Psoas muscle (tissue), 8 donors: ENCODE measurements around the gene BRPF1. TPM values are rescaled to one million over a fixed set of nuclear protein-coding genes. Genes with fewer than 3 reads are reported as not detected.

Source experiments
- ATAC-seq, 4 donors: fragments of 200-7000 bp; cut with Tn5 transposase; one replicate each; pipeline ENCODE4 v1.9.1; 2020; ENCODE audit warnings: moderate library complexity in 3 of 4, mild to moderate bottlenecking in 2 of 4
- DNase-seq, 2 donors: peaks; one replicate each; pipeline ENCODE4 v3.0.0-alpha.2; 2020
- H3K27ac ChIP-seq: fragments of 200-600 bp; one replicate; pipeline ENCODE4 v1.8.0; 2022
- H3K27me3 ChIP-seq, 3 donors: fragments of 200-600 bp in 1 of 3; one replicate each; pipeline versions ENCODE4 v1.6.1 to v1.8.0; 2013 to 2022; ENCODE audit warnings: low read length in 2 of 3, mild to moderate bottlenecking in 2 of 3, moderate library complexity in 1 of 3; ENCODE audit not compliant: insufficient read depth in 3 of 3
- H3K36me3 ChIP-seq, 2 donors: fragments of 200-600 bp in 1 of 2; one replicate each; pipeline versions ENCODE4 v1.6.1 to v1.8.0; 2013 to 2022; ENCODE audit warnings: low read depth in 1 of 2, mild to moderate bottlenecking in 1 of 2, moderate library complexity in 1 of 2; ENCODE audit not compliant: insufficient read depth in 1 of 2
- H3K4me1 ChIP-seq: fragments of 200-600 bp; one replicate; pipeline ENCODE4 v1.8.0; 2022
- H3K4me3 ChIP-seq: fragments of 200-600 bp; one replicate; pipeline ENCODE4 v1.8.0; 2022; ENCODE audit warnings: mild to moderate bottlenecking
- H3K9me3 ChIP-seq: fragments of 200-600 bp; one replicate; pipeline ENCODE4 v1.8.0; 2022
- CTCF ChIP-seq: fragments of 200-600 bp; IDR thresholded peaks from one replicate; pipeline ENCODE4 v1.8.0; 2022; ENCODE audit warnings: antibody characterized with exemption
- WGBS, 3 donors: extraction: QIAGEN DNeasy Blood & Tissue Kit; methylation state at CpG; one replicate each; pipeline versions ENCODE4 v1.1.6 to v1.1.7; 2013; 5-methylcytosine and 5-hydroxymethylcytosine counted together
- intact Hi-C, 2 donors: fragments of 100-400 bp; cut with DNase I; formaldehyde crosslinking; loops; one replicate each; pipeline versions ENCODE4 v1.11.0 to v1.14.2; 2022
- polyA plus RNA-seq, 3 donors: library from polyadenylated mRNA; stranded (reverse); fragments of 200-250 nt; gene quantifications; one replicate each; pipeline ENCODE4 v1.2.3, GENCODE V29; 2013
- total RNA-seq, 4 donors: library from RNA; stranded (reverse); fragmentation: NEBNext Ultra II Directional in 2 of 4; extraction: Animal tissue kit (Norgen Biotek cat#: 25700) in 2 of 4; gene quantifications; one replicate each; pipeline versions ENCODE4 v1.2.1 to v1.2.4, GENCODE V29; 2021 to 2023
- donor health status: healthy with polysubstance abuse.
- donor health status: DM: no; HTN: no; CAD: no; lungs with moderate emphysema.
- donor health status: Bipolar disorder and iron deficiency.
- donor health status: healthy.
- donor health status: DM: yes; HTN: yes; CAD: no.
- donor health status: DM: no; HTN: no; CAD: no.
- donor health status: DM: no; HTN: no; CAD: no.
- donor health status: DM: yes; HTN: yes; CAD: no.

BRPF1 gene
- total and polyA plus RNA-seq, 7 donors: 6.8 to 16.1 (median 9.9) TPM

- TF ChIP-seq CTCF: no peak
- H3K27me3 ChIP-seq: no peaks in the 10 kb centered on the region
- WGBS, 3 donors: 1% methylated on average over 20 to 23 of the region's 23 CpGs
- ATAC-seq (peak; percentile 13 to 46 (median 14)), DNase-seq (peak in 1 of 2 donors; percentile 63)
- intact Hi-C loops: no loop called here
- peaks cover 5 to 60% of the 10 kb centered on the region in 2 donors for H3K36me3 ChIP-seq
- peak overlapping the region; percentile 87 for H3K4me3 ChIP-seq
- H3K27ac ChIP-seq: peak overlapping the region; percentile 95
- H3K9me3 ChIP-seq: no peaks in the 10 kb centered on the region
- peaks cover 24% of the 10 kb centered on the region for H3K4me1 ChIP-seq
Observed at GRCh38 chr3:9793161-9793781, 61.7 kb downstream of the BRPF1 start.

GRCh38 chr3:9794400-9794799 is 62.9 kb downstream of the BRPF1 start:
- intact Hi-C loops: no loop called here
- H3K4me1 ChIP-seq: peaks cover 24% of the 10 kb centered on the region

GRCh38 chr3:9795207-9795606 is 63.7 kb downstream of the BRPF1 start:
- peaks cover 6 to 61% of the 10 kb centered on the region in 2 donors for H3K36me3 ChIP-seq
- no peak overlapping the region for H3K27ac ChIP-seq
- no peak for ATAC-seq
- no peaks in the 10 kb centered on the region for H3K9me3 ChIP-seq
- TF ChIP-seq CTCF: no peak
- WGBS, 3 donors: 82 to 88% (median 83%) methylated on average over 5 of the region's 5 CpGs
- no peaks in the 10 kb centered on the region for H3K27me3 ChIP-seq
- H3K4me3 ChIP-seq: no peak overlapping the region
- peaks cover 24% of the 10 kb centered on the region for H3K4me1 ChIP-seq
- DNase-seq: no peak
- intact Hi-C loops: no loop called here

More at GRCh38 chr3:9794400-9794799, 62.9 kb downstream of the BRPF1 start:
- H3K9me3 ChIP-seq: no peaks in the 10 kb centered on the region
- DNase-seq (no peak), ATAC-seq (no peak)
- WGBS, 3 donors: 94 to 96% (median 95%) methylated on average over 11 of the region's 11 CpGs
- H3K4me3 ChIP-seq: peak overlapping the region; percentile 87
- no peak for TF ChIP-seq CTCF
- no peaks in the 10 kb centered on the region for H3K27me3 ChIP-seq
- peaks cover 3 to 60% of the 10 kb centered on the region in 2 donors for H3K36me3 ChIP-seq
- H3K27ac ChIP-seq: peak overlapping the region; percentile 95

- H3K27ac ChIP-seq: no peak overlapping the region
- H3K4me1 ChIP-seq: peaks cover 12% of the 10 kb centered on the region
- 90 to 92% (median 92%) methylated on average over 12 of the region's 12 CpGs for WGBS, 3 donors
- TF ChIP-seq CTCF: no peak
- H3K9me3 ChIP-seq: no peaks in the 10 kb centered on the region
- intact Hi-C loops: no loop called here
- DNase-seq (no peak), ATAC-seq (no peak)
- no peaks in the 10 kb centered on the region for H3K27me3 ChIP-seq
- no peak overlapping the region for H3K4me3 ChIP-seq
- H3K36me3 ChIP-seq: peaks cover 14 to 72% of the 10 kb centered on the region in 2 donors
Observed at GRCh38 chr3:9797196-9797945, 65.8 kb downstream of the BRPF1 start.

Other genes with a start within 250 kb of the BRPF1 start
- gene LHFPL4, start 177.9 kb upstream of the BRPF1 start, total RNA-seq: not detected
- under 1 TPM in 1 of 3 donors, not detected in 2; 0.01 TPM for gene LHFPL4, start 177.9 kb upstream of the BRPF1 start, polyA plus RNA-seq
- gene MTMR14, start 82.2 kb upstream of the BRPF1 start, total RNA-seq: 10 to 100 TPM; 29.7 to 67.2 (median 37.4) TPM
- gene MTMR14, start 82.2 kb upstream of the BRPF1 start, polyA plus RNA-seq: 10 to 100 TPM; 31.2 to 57.5 (median 38.7) TPM
- not detected for gene CPNE9, start 27.9 kb upstream of the BRPF1 start, total RNA-seq
- under 1 TPM in 1 of 3 donors, not detected in 2; 0.05 TPM for gene CPNE9, start 27.9 kb upstream of the BRPF1 start, polyA plus RNA-seq
- 1 to 10 TPM; 6.9 to 9.5 (median 8.1) TPM for gene OGG1, start 18.2 kb downstream of the BRPF1 start, total RNA-seq
- gene OGG1, start 18.2 kb downstream of the BRPF1 start, polyA plus RNA-seq: 10 to 100 TPM in 1 of 3 donors, 1 to 10 TPM in 2; 6.3 to 19.7 (median 9.1) TPM
- 1 to 10 TPM; 4.5 to 7.2 (median 5.5) TPM for gene CAMK1, start 38.2 kb downstream of the BRPF1 start, total RNA-seq
- 1 to 10 TPM; 3.9 to 5.7 (median 5.5) TPM for gene CAMK1, start 38.2 kb downstream of the BRPF1 start, polyA plus RNA-seq
- gene TADA3, start 60.7 kb downstream of the BRPF1 start, total RNA-seq: 10 to 100 TPM; 42.6 to 45.2 (median 43.2) TPM
- gene TADA3, start 60.7 kb downstream of the BRPF1 start, polyA plus RNA-seq: 10 to 100 TPM; 42.2 to 75.7 (median 68.3) TPM
- 100 to 1,000 TPM in 1 of 4 donors, 10 to 100 TPM in 3; 53.9 to 117 (median 84.9) TPM for gene ARPC4, start 61.3 kb downstream of the BRPF1 start, total RNA-seq
- 100 to 1,000 TPM in 2 of 3 donors, 10 to 100 TPM in 1; 76.9 to 155 (median 142) TPM for gene ARPC4, start 61.3 kb downstream of the BRPF1 start, polyA plus RNA-seq
- 10 to 100 TPM in 1 of 4 donors, 1 to 10 TPM in 3; 6.4 to 19.0 (median 7.7) TPM for gene TTLL3, start 78.5 kb downstream of the BRPF1 start, total RNA-seq
- 1 to 10 TPM; 2.9 to 5.0 (median 4.3) TPM for gene TTLL3, start 78.5 kb downstream of the BRPF1 start, polyA plus RNA-seq
- 10 to 100 TPM; 39.7 to 49.4 (median 45.8) TPM for gene RPUSD3, start 112.3 kb downstream of the BRPF1 start, total RNA-seq
- 10 to 100 TPM; 55.2 to 64.2 (median 59.9) TPM for gene RPUSD3, start 112.3 kb downstream of the BRPF1 start, polyA plus RNA-seq
- 1 to 10 TPM in 2 of 4 donors, under 1 TPM in 2; 0.75 to 3.3 (median 1.3) TPM for gene CIDEC, start 148.5 kb downstream of the BRPF1 start, total RNA-seq
- gene CIDEC, start 148.5 kb downstream of the BRPF1 start, polyA plus RNA-seq: 10 to 100 TPM in 1 of 3 donors, 1 to 10 TPM in 2; 3.5 to 15.0 (median 4.4) TPM
- gene JAGN1, start 158.9 kb downstream of the BRPF1 start, total RNA-seq: 10 to 100 TPM; 18.6 to 44.4 (median 29.5) TPM
- 10 to 100 TPM; 45.2 to 98.2 (median 64.9) TPM for gene JAGN1, start 158.9 kb downstream of the BRPF1 start, polyA plus RNA-seq
- gene IL17RE, start 171.1 kb downstream of the BRPF1 start, total RNA-seq: under 1 TPM; 0.20 to 0.84 (median 0.59) TPM
- 1 to 10 TPM in 1 of 3 donors, under 1 TPM in 2; 0.07 to 1.1 (median 0.86) TPM for gene IL17RE, start 171.1 kb downstream of the BRPF1 start, polyA plus RNA-seq
- gene IL17RC, start 185.4 kb downstream of the BRPF1 start, total RNA-seq: 10 to 100 TPM; 10.4 to 27.0 (median 20.5) TPM
- 10 to 100 TPM; 10.8 to 21.9 (median 13.9) TPM for gene IL17RC, start 185.4 kb downstream of the BRPF1 start, polyA plus RNA-seq
- 10 to 100 TPM; 28.5 to 47.5 (median 37.8) TPM for gene CRELD1, start 202.1 kb downstream of the BRPF1 start, total RNA-seq
- 10 to 100 TPM; 24.2 to 35.0 (median 25.2) TPM for gene CRELD1, start 202.1 kb downstream of the BRPF1 start, polyA plus RNA-seq
- 1 to 10 TPM; 1.3 to 1.9 (median 1.6) TPM for gene PRRT3, start 220.7 kb downstream of the BRPF1 start, total RNA-seq
- gene PRRT3, start 220.7 kb downstream of the BRPF1 start, polyA plus RNA-seq: 1 to 10 TPM in 1 of 3 donors, under 1 TPM in 2; 0.55 to 4.0 (median 0.65) TPM